ENCODE measurements around the gene AIFM3. TPM values are rescaled to one million over a fixed set of nuclear protein-coding genes. Genes with fewer than 3 reads are reported as not detected.

The AIFM3 gene
- total and polyA plus RNA-seq, 4 donors = 0.38 to 1.1 (median 0.63) TPM

DNA sequence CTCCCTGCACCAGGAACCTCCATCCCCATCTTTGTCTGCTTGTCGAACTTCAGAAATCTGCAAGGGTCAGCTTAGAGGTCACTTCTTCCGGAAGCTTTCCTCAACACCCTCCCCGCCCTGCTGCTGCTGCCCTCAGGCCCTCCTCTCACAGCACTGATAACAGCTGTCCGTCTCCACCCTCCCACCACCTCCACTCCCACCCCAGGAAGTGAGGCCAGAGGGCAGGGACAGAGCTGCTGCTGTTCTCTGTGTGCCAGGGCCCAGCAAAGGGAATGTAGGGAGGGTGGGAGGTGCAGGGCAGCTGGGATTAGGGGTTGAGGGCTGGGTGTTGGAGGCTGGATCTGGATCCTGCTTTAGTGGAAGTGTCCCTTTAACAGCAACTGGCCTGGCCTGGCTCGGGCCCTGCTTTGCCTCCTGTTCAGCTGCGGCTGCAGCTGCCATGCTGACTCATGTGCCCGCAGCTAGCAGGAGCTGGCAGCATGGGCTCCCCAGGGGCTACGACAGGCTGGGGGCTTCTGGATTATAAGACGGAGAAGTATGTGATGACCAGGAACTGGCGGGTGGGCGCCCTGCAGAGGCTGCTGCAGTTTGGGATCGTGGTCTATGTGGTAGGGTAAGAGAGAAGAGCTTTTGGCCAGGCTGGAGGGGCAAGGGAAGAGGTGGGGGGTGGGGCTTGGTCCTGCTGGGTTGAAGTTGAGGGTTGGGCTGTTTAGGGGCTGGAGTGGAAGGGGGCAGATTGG, 47.8 kb downstream of the AIFM3 start, which contains the start of gene P2RX6:
Gene P2RX6 (plus strand): TSS at position 440 of the 740 bp plus-strand sequence. CDS start 10 bp downstream, at position 450.
- H3K4me3 ChIP-seq (ENCODE audit: low read depth in 1 of 3, low read length in 3 of 3) = peak within 1 kb of the TSS in 2 of 3 donors; percentile 29 to 37
- DNase-seq (ENCODE audit: low spot score) = peak; percentile 71
- no peaks in the 10 kb centered on the region for H3K27me3 ChIP-seq (ENCODE audit: control insufficient read depth in 4 of 4, insufficient read depth in 4 of 4, low read length in 3 of 4)
- H3K4me1 ChIP-seq (ENCODE audit: control insufficient read depth in 4 of 4, insufficient read depth in 4 of 4, low read length in 3 of 4) = peaks cover 0 to 7% (median 3%) of the 10 kb centered on the region in 4 donors
- H3K9me3 ChIP-seq (ENCODE audit: control insufficient read depth in 4 of 4, low read length in 3 of 4) = no peaks in the 10 kb centered on the region
- H3K9ac ChIP-seq (ENCODE audit: low read depth in 1 of 2, low read length in 2 of 2) = no peak within 1 kb of the TSS
- TF ChIP-seq RXRA (IDR thresholded peaks at IDR 0.05) = peak in 1 of 2 donors; percentile 14
- peak; percentile 95 for TF ChIP-seq NR2F2 (IDR thresholded peaks at IDR 0.05)
- no peak for TF ChIP-seq FOXA2 (IDR thresholded peaks at IDR 0.05)
- 48% methylated on average over 12 of the region's 12 CpGs for WGBS
- H3K36me3 ChIP-seq (ENCODE audit: control insufficient read depth in 4 of 4, insufficient read depth in 3 of 4, low read depth in 1 of 4, low read length in 3 of 4) = no peaks in the 10 kb centered on the region
- H3K27ac ChIP-seq (ENCODE audit: low read depth in 1 of 2, low read length in 2 of 2) = peak within 1 kb of the TSS in 1 of 2 donors; percentile 51

- TF ChIP-seq NR2F2 (IDR thresholded peaks at IDR 0.05) (no peak), YY1 (IDR thresholded peaks at IDR 0.05) (no peak), TAF1 (conservative IDR thresholded peaks at IDR 0.05) (no peak), JUND (IDR thresholded peaks at IDR 0.05) (no peak), HNF4A (conservative IDR thresholded peaks at IDR 0.05) (no peak), RXRA (IDR thresholded peaks at IDR 0.05) (no peak), SP1 (IDR thresholded peaks at IDR 0.05) (no peak), CTCF (IDR thresholded peaks at IDR 0.05; ENCODE audit: low read depth, low read length, missing input control) (no peak), MAX (IDR thresholded peaks at IDR 0.05) (no peak), RAD21 (IDR thresholded peaks at IDR 0.05) (no peak), EGR1 (IDR thresholded peaks at IDR 0.05; ENCODE audit: low read depth in 2 of 2) (no peak), GABPA (IDR thresholded peaks at IDR 0.05 in 1 of 2, conservative IDR thresholded peaks at IDR 0.05 in 1 of 2) (no peak), FOXA1 (IDR thresholded peaks at IDR 0.05) (no peak), HNF4G (IDR thresholded peaks at IDR 0.05) (no peak)
- TF ChIP-seq, protein P1, sequence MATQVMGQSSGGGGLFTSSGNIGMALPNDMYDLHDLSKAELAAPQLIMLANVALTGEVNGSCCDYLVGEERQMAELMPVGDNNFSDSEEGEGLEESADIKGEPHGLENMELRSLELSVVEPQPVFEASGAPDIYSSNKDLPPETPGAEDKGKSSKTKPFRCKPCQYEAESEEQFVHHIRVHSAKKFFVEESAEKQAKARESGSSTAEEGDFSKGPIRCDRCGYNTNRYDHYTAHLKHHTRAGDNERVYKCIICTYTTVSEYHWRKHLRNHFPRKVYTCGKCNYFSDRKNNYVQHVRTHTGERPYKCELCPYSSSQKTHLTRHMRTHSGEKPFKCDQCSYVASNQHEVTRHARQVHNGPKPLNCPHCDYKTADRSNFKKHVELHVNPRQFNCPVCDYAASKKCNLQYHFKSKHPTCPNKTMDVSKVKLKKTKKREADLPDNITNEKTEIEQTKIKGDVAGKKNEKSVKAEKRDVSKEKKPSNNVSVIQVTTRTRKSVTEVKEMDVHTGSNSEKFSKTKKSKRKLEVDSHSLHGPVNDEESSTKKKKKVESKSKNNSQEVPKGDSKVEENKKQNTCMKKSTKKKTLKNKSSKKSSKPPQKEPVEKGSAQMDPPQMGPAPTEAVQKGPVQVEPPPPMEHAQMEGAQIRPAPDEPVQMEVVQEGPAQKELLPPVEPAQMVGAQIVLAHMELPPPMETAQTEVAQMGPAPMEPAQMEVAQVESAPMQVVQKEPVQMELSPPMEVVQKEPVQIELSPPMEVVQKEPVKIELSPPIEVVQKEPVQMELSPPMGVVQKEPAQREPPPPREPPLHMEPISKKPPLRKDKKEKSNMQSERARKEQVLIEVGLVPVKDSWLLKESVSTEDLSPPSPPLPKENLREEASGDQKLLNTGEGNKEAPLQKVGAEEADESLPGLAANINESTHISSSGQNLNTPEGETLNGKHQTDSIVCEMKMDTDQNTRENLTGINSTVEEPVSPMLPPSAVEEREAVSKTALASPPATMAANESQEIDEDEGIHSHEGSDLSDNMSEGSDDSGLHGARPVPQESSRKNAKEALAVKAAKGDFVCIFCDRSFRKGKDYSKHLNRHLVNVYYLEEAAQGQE (IDR thresholded peaks at IDR 0.05) = no peak
- WGBS = 79% methylated on average over 10 of the region's 10 CpGs
- no peak overlapping the region for H3K9ac ChIP-seq (ENCODE audit: low read depth in 1 of 2, low read length in 2 of 2)
- no peak overlapping the region for H3K4me3 ChIP-seq (ENCODE audit: low read depth in 1 of 3, low read length in 3 of 3)
- H3K9me3 ChIP-seq (ENCODE audit: control insufficient read depth in 4 of 4, low read length in 3 of 4) = no peaks in the 10 kb centered on the region
- peaks cover 0 to 7% (median 3%) of the 10 kb centered on the region in 4 donors for H3K4me1 ChIP-seq (ENCODE audit: control insufficient read depth in 4 of 4, insufficient read depth in 4 of 4, low read length in 3 of 4)
- H3K36me3 ChIP-seq (ENCODE audit: control insufficient read depth in 4 of 4, insufficient read depth in 3 of 4, low read depth in 1 of 4, low read length in 3 of 4) = no peaks in the 10 kb centered on the region
- no peak for DNase-seq (ENCODE audit: low spot score)
- no peak overlapping the region for H3K27ac ChIP-seq (ENCODE audit: low read depth in 1 of 2, low read length in 2 of 2)
- H3K27me3 ChIP-seq (ENCODE audit: control insufficient read depth in 4 of 4, insufficient read depth in 4 of 4, low read length in 3 of 4) = no peaks in the 10 kb centered on the region
These were observed 48.5 kb downstream of the AIFM3 start for GRCh38 chr22:21015466-21016006.

Data from liver (tissue), 9 donors.